HepG2 (cell line): ENCODE measurements around the gene IDUA. TPM values are rescaled to one million over a fixed set of nuclear protein-coding genes. Genes with fewer than 3 reads are reported as not detected.

Experiments used
- ATAC-seq: fragments of 200-7000 bp; cut with Tn5 transposase; 3 replicates; pipeline ENCODE4 v1.9.1; 2020; ENCODE audit warnings: mild to moderate bottlenecking, moderate library complexity
- BruUV-seq: library from RNA; stranded (reverse); fragments of 400-500 nt; replicated peaks from 2 replicates; lab custom pipeline; 2021; lab: Mats Ljungman, UMichigan
- CTCF ChIA-PET: fragments of 300-600 bp; formaldehyde crosslinking; extraction: SDS; loops from one replicate; lab custom pipeline; 2021; ENCODE audit warnings: low total read pairs, inconsistent platforms, low intra/inter-chr PET ratio; lab: Yijun Ruan, JAX
- POLR2A ChIA-PET: fragments of 350-600 bp; sonication (Branson Sonifier 250); formaldehyde crosslinking; loops from one replicate; lab custom pipeline; 2020; ENCODE audit warnings: antibody characterized with exemption, inconsistent platforms; lab: Yijun Ruan, JAX
- DNase-seq: peaks from one replicate; pipeline ENCODE4 v3.0.0-alpha.2; 2015; ENCODE audit warnings: low spot score
- FAIRE-seq: peaks from 3 replicates; lab custom pipeline; 2011; peaks lifted over from hg19 to GRCh38; lab: Jason Lieb, UNC
- H2AFZ ChIP-seq: one replicate; pipeline ENCODE4 v1.6.1; 2011; ENCODE audit warnings: low read length, inconsistent platforms
- H3K27ac ChIP-seq: fragments of 300-600 bp; 3 replicates; pipeline ENCODE4 v1.8.0; 2011; ENCODE audit warnings: mixed run types, mild to moderate bottlenecking, mixed read lengths, low read length, inconsistent platforms; ENCODE audit not compliant: insufficient read depth; ENCODE audit errors: extremely low read length
- H3K27me3 ChIP-seq, 2 experiments: fragments of 200-600 bp in 1 of 2; 2 replicates in 1 of 2; 3 replicates in 1 of 2; pipeline versions ENCODE4 v1.6.0 to v1.8.0; 2011; ENCODE audit warnings: low read length in 2 of 2, mild to moderate bottlenecking in 2 of 2, moderate library complexity in 2 of 2, inconsistent platforms in 1 of 2; ENCODE audit not compliant: insufficient read depth in 2 of 2, control insufficient read depth in 1 of 2
- H3K36me3 ChIP-seq, 2 experiments: fragments of 200-600 bp in 1 of 2; replicated peaks in 1 of 2; 2 replicates in 1 of 2; 3 replicates in 1 of 2; pipeline versions ENCODE4 v1.5.1 to v1.8.0; 2011; ENCODE audit warnings: low read length in 2 of 2, inconsistent platforms in 1 of 2; ENCODE audit not compliant: insufficient read depth in 2 of 2, control insufficient read depth in 1 of 2
- H3K4me1 ChIP-seq: 2 replicates; pipeline ENCODE4 v1.5.1; 2012; ENCODE audit warnings: low read length, inconsistent platforms; ENCODE audit not compliant: insufficient read depth
- H3K4me2 ChIP-seq: 2 replicates; pipeline ENCODE4 v1.6.0; 2011; ENCODE audit warnings: low read depth, low read length, inconsistent platforms
- H3K4me3 ChIP-seq, 3 experiments: fragments of 200-600 bp in 1 of 3; sonication (generic), shearing (Covaris generic) in 1 of 3; replicated peaks in 1 of 3; 2 replicates each; pipeline ENCODE4 v1.5.1; 2011 to 2016; ENCODE audit warnings: low read length in 3 of 3, inconsistent platforms in 2 of 3, low read depth in 2 of 3, mild to moderate bottlenecking in 2 of 3, control low read depth in 1 of 3, mixed read lengths in 1 of 3; ENCODE audit not compliant: insufficient read depth in 1 of 3
- H3K79me2 ChIP-seq: one replicate; pipeline ENCODE4 v1.6.1; 2011; ENCODE audit warnings: low read length, inconsistent platforms; ENCODE audit not compliant: insufficient read depth
- H3K9ac ChIP-seq: 2 replicates; pipeline ENCODE4 v1.6.0; 2011; ENCODE audit warnings: mild to moderate bottlenecking, low read depth, low read length, inconsistent platforms; ENCODE audit not compliant: insufficient read depth
- H3K9me3 ChIP-seq: 2 replicates; pipeline ENCODE4 v1.5.1; 2012; ENCODE audit warnings: mild to moderate bottlenecking, low read length
- H4K20me1 ChIP-seq: 2 replicates; pipeline ENCODE4 v1.6.0; 2011; ENCODE audit warnings: inconsistent platforms, mild to moderate bottlenecking, low read length, moderate library complexity; ENCODE audit not compliant: insufficient read depth
- AGO2 ChIP-seq: fragments of 200-400 bp; formaldehyde crosslinking; optimal IDR thresholded peaks from 2 replicates; pipeline ENCODE3; 2017; ENCODE audit warnings: mild to moderate bottlenecking, low read depth, low read length, moderate library complexity
- AKNA ChIP-seq: sonication (generic); formaldehyde crosslinking; IDR thresholded peaks from 2 replicates; pipeline ENCODE4 v1.4.0; 2020; ENCODE audit warnings: missing genetic modification reagents, borderline replicate concordance
- FIP1L1 ChIP-seq: fragments of 200-400 bp; formaldehyde crosslinking; IDR thresholded peaks from 2 replicates; pipeline ENCODE4 v1.6.1; 2018; ENCODE audit warnings: low read depth, mild to moderate bottlenecking, low read length, moderate library complexity, borderline replicate concordance; ENCODE audit not compliant: insufficient read depth
- HHEX ChIP-seq: IDR thresholded peaks from 2 replicates; pipeline ENCODE4 v1.6.1; 2016; ENCODE audit warnings: control low read depth
- HOXA7 ChIP-seq: sonication (generic); formaldehyde crosslinking; IDR thresholded peaks from 2 replicates; pipeline ENCODE4 v1.8.1; 2022; ENCODE audit warnings: mild to moderate bottlenecking, missing genetic modification reagents, moderate library complexity
- KDM4B ChIP-seq: sonication (generic); formaldehyde crosslinking; IDR thresholded peaks from 2 replicates; pipeline ENCODE4 v1.4.0; 2020; ENCODE audit warnings: missing genetic modification reagents
- KDM6A ChIP-seq: IDR thresholded peaks from 2 replicates; pipeline ENCODE4 v1.6.1; 2016; ENCODE audit warnings: low read depth
- MAFG ChIP-seq: sonication (generic); formaldehyde crosslinking; IDR thresholded peaks from 2 replicates; pipeline ENCODE4 v1.5.1; 2020; ENCODE audit warnings: mild to moderate bottlenecking, missing genetic modification reagents
- PLRG1 ChIP-seq: fragments of 450-650 bp; conservative IDR thresholded peaks from 2 replicates; pipeline ENCODE4 v1.6.1; 2016
- SATB2 ChIP-seq: sonication (generic); formaldehyde crosslinking; IDR thresholded peaks from 2 replicates; pipeline ENCODE4 v1.5.0; 2020; ENCODE audit warnings: missing genetic modification reagents
- ZNF496 ChIP-seq: sonication (generic); formaldehyde crosslinking; IDR thresholded peaks from 2 replicates; pipeline ENCODE4 v1.8.1; 2023; ENCODE audit warnings: mild to moderate bottlenecking, moderate library complexity, missing genetic modification reagents; ENCODE audit not compliant: insufficient replicate concordance
- ZNF878 ChIP-seq: sonication (generic); formaldehyde crosslinking; IDR thresholded peaks from 2 replicates; pipeline ENCODE4 v1.8.1; 2023; ENCODE audit warnings: mild to moderate bottlenecking, missing genetic modification reagents, moderate library complexity
- WGBS: methylation state at CpG from one replicate; pipeline ENCODE4 v1.1.6; 2017; ENCODE audit warnings: low lambda C conversion rate; 5-methylcytosine and 5-hydroxymethylcytosine counted together
- in situ Hi-C: cut with HindIII; loops from 2 replicates; pipeline ENCODE4 v1.10.0; 2017; ENCODE audit warnings: low pct_unique_long_range_greater_than_20kb; ENCODE audit not compliant: extremely low pct_ligation_motif_present
- intact Hi-C: fragments of 100-400 bp; cut with micrococcal nuclease; formaldehyde crosslinking; loops from one replicate; pipeline ENCODE4 v1.10.0; 2022; ENCODE audit not compliant: unreplicated experiment
- polyA plus RNA-seq, 8 experiments: library from polyadenylated mRNA; depleted of rRNA in 3 of 8; stranded (reverse) in 7 of 8; unstranded in 1 of 8; fragments of >200 nt; fragmentation: Illumina TruSeq in 4 of 8; extraction: Trizol in 4 of 8; gene quantifications; 2 replicates each; pipeline versions ENCODE4 v1.2.1 to v1.2.3, GENCODE V29; 2011 to 2016; ENCODE audit warnings: low read depth in 4 of 8, missing spikeins in 1 of 8, mixed read lengths in 1 of 8; ENCODE audit not compliant: insufficient read depth in 1 of 8
- total RNA-seq, 5 experiments: library from RNA; depleted of rRNA; stranded (reverse); fragments of >200 nt; fragmentation: Illumina TruSeq; extraction: Trizol; gene quantifications; 2 replicates each; pipeline ENCODE4 v1.2.3, GENCODE V29; 2016; ENCODE audit warnings: low read depth in 1 of 5

IDUA gene
- total and polyA plus RNA-seq, 2 of the 13 experiments (the other 11 are each of a cell fraction or from before 2014, with no cell fraction given) = 0.77 to 1.0 TPM

- H4K20me1 ChIP-seq = no peaks in the 10 kb centered on the region
- H3K9me3 ChIP-seq = no peaks in the 10 kb centered on the region
- H3K27me3 ChIP-seq = no peaks in the 10 kb centered on the region
- ATAC-seq (no peak), DNase-seq (no peak), FAIRE-seq (no peak)
- WGBS = 90% methylated on average over 16 of the region's 21 CpGs
- H3K4me2 ChIP-seq = no peak overlapping the region
- no peaks in the 10 kb centered on the region for H3K4me1 ChIP-seq
- intact Hi-C loops = no loop called here
- ChIA-PET CTCF (no interaction called here), POLR2A (no interaction called here)
- no peaks in the 10 kb centered on the region for H3K79me2 ChIP-seq
- no peak overlapping the region for H3K4me3 ChIP-seq
- no peak overlapping the region for H3K9ac ChIP-seq
- in situ Hi-C loops = no loop called here
- 0 out of 5 replicates have a peak, but pooled peaks cover 0 to 1% of the 10 kb centered on the region in 2 experiments for H3K36me3 ChIP-seq
- no peak for TF ChIP-seq AGO2
- H2AFZ ChIP-seq = no peak overlapping the region
- no TSS peak for BruUV-seq
- H3K27ac ChIP-seq = no peak overlapping the region
Observed at GRCh38 chr4:965766-966134, 21.1 kb upstream of the IDUA start.

- ATAC-seq (no peak), FAIRE-seq (no peak), DNase-seq (no peak)
- Histone ChIP-seq H3K4me2 (no peak overlapping the region), H3K27me3 (no peaks in the 10 kb centered on the region), H3K9me3 (no peaks in the 10 kb centered on the region), H2AFZ (no peak overlapping the region), H3K9ac (no peak overlapping the region), H3K4me1 (peaks cover 2% of the 10 kb centered on the region), H3K27ac (no peak overlapping the region), H3K36me3 (0 out of 5 replicates have a peak, but pooled peaks cover 0 to 1% of the 10 kb centered on the region in 2 experiments), H4K20me1 (no peaks in the 10 kb centered on the region), H3K4me3 (no peak overlapping the region), H3K79me2 (no peaks in the 10 kb centered on the region)
- ChIA-PET POLR2A (no interaction called here), CTCF (no interaction called here)
- BruUV-seq = no TSS peak
- intact Hi-C loops (no loop called here), in situ Hi-C loops (no loop called here)
- WGBS = no CpG with 5 or more reads among the region's 48 CpGs
- no peak for TF ChIP-seq KDM4B
- TF ChIP-seq ZNF496 = no peak
- TF ChIP-seq HOXA7 (CRISPR knock-in tag) = no peak
- no peak for TF ChIP-seq AKNA
- no peak for TF ChIP-seq ZNF878 (CRISPR knock-in tag)
- no peak for TF ChIP-seq MAFG (CRISPR knock-in tag)
- no peak for TF ChIP-seq KDM6A
- TF ChIP-seq SATB2 (CRISPR knock-in tag) = no peak
- TF ChIP-seq FIP1L1 = no peak
- no peak for TF ChIP-seq PLRG1
- no peak for TF ChIP-seq HHEX
Observed at GRCh38 chr4:966266-967112, 20.4 kb upstream of the IDUA start.
